Mesenchymal stem cell (in vitro differentiated cells and primary cell): ENCODE measurements around the gene IDS.
A peak's percentile ranks its signal among the peaks of the same experiment; 100 is the strongest.
"Not testable (repeated sequence)": the region's sequence is repeated elsewhere in the genome, so short reads cannot be mapped to it uniquely, and the experiment has no call there.

Source experiments
- DNase-seq: peaks from one replicate; pipeline ENCODE4 v3.0.0-alpha.2; 2013
- H2AFZ ChIP-seq: one replicate; pipeline ENCODE4 v1.6.1; 2013; ENCODE audit warnings: low read depth, mild to moderate bottlenecking, control low read depth, inconsistent platforms, low read length, moderate library complexity
- H2AK5ac ChIP-seq: 2 replicates; pipeline ENCODE4 v1.6.1; 2013; ENCODE audit warnings: low read length, moderate library complexity, mild to moderate bottlenecking, inconsistent platforms; ENCODE audit not compliant: severe bottlenecking
- H2BK120ac ChIP-seq: one replicate; pipeline ENCODE4 v1.6.1; 2013; ENCODE audit warnings: low read depth, mild to moderate bottlenecking, inconsistent platforms, low read length, moderate library complexity
- H2BK12ac ChIP-seq, 2 experiments: one replicate each; pipeline ENCODE4 v1.6.1; 2013; ENCODE audit warnings: inconsistent platforms in 2 of 2, low read length in 2 of 2, mild to moderate bottlenecking in 2 of 2, moderate library complexity in 2 of 2, control low read depth in 1 of 2
- H2BK15ac ChIP-seq: one replicate; pipeline ENCODE4 v1.6.1; 2013; ENCODE audit warnings: mild to moderate bottlenecking, low read depth, inconsistent platforms; ENCODE audit not compliant: poor library complexity, severe bottlenecking
- H2BK5ac ChIP-seq: 2 replicates; pipeline ENCODE4 v1.6.1; 2013; ENCODE audit warnings: low read depth, mild to moderate bottlenecking, low read length, control low read depth, inconsistent platforms; ENCODE audit not compliant: poor library complexity, severe bottlenecking
- H3K14ac ChIP-seq, 2 experiments: one replicate each; pipeline ENCODE4 v1.6.1; 2013; ENCODE audit warnings: inconsistent platforms in 2 of 2, low read length in 2 of 2, control low read depth in 1 of 2, mild to moderate bottlenecking in 1 of 2, moderate library complexity in 1 of 2
- H3K18ac ChIP-seq, 2 experiments: one replicate each; pipeline ENCODE4 v1.6.1; 2013; ENCODE audit warnings: inconsistent platforms in 2 of 2, low read length in 2 of 2, control low read depth in 1 of 2, low read depth in 1 of 2, mild to moderate bottlenecking in 1 of 2
- H3K23ac ChIP-seq, 2 experiments: one replicate each; pipeline ENCODE4 v1.6.1; 2013; ENCODE audit warnings: inconsistent platforms in 2 of 2, low read length in 2 of 2, mild to moderate bottlenecking in 2 of 2, moderate library complexity in 2 of 2, control low read depth in 1 of 2
- H3K27ac ChIP-seq: 2 replicates; pipeline ENCODE4 v1.5.1; 2013; ENCODE audit warnings: mild to moderate bottlenecking, moderate library complexity, low read length, control low read depth, inconsistent platforms; ENCODE audit not compliant: poor library complexity, severe bottlenecking
- H3K27me3 ChIP-seq, 2 experiments: 2 replicates each; pipeline versions ENCODE4 v1.6.1 to v1.7.0; 2013; ENCODE audit warnings: low read length in 2 of 2, mild to moderate bottlenecking in 2 of 2, moderate library complexity in 2 of 2, control low read depth in 1 of 2, inconsistent platforms in 1 of 2; ENCODE audit not compliant: control insufficient read depth in 1 of 2, insufficient read depth in 1 of 2
- H3K36me3 ChIP-seq, 2 experiments: 2 replicates each; pipeline versions ENCODE4 v1.6.1 to v1.7.0; 2013; ENCODE audit warnings: low read length in 2 of 2, control low read depth in 1 of 2, inconsistent platforms in 1 of 2, low read depth in 1 of 2, mild to moderate bottlenecking in 1 of 2; ENCODE audit not compliant: insufficient read depth in 2 of 2, control insufficient read depth in 1 of 2
- H3K4ac ChIP-seq, 2 experiments: one replicate each; pipeline ENCODE4 v1.6.1; 2013; ENCODE audit warnings: inconsistent platforms in 2 of 2, low read length in 2 of 2, mild to moderate bottlenecking in 2 of 2, moderate library complexity in 2 of 2, control low read depth in 1 of 2, low read depth in 1 of 2
- H3K4me1 ChIP-seq: 2 replicates; pipeline ENCODE4 v1.6.1; 2013; ENCODE audit warnings: low read depth, low read length, control low read depth; ENCODE audit not compliant: control insufficient read depth, insufficient read depth
- H3K4me2 ChIP-seq: 2 replicates; pipeline ENCODE4 v1.6.1; 2013; ENCODE audit warnings: low read length, mild to moderate bottlenecking, inconsistent platforms; ENCODE audit not compliant: poor library complexity, severe bottlenecking
- H3K4me3 ChIP-seq, 2 experiments: 2 replicates each; pipeline versions ENCODE4 v1.5.1 to v1.7.0; 2013; ENCODE audit warnings: low read length in 2 of 2, mild to moderate bottlenecking in 2 of 2, control low read depth in 1 of 2, low read depth in 1 of 2; ENCODE audit not compliant: insufficient read depth in 1 of 2
- H3K79me1 ChIP-seq: replicated peaks from 2 replicates; pipeline ENCODE4 v1.6.1; 2013; ENCODE audit warnings: mild to moderate bottlenecking, control low read depth, low read length, inconsistent platforms; ENCODE audit not compliant: poor library complexity, severe bottlenecking
- H3K9ac ChIP-seq: 2 replicates; pipeline ENCODE4 v1.7.0; 2013; ENCODE audit warnings: mild to moderate bottlenecking, low read length, moderate library complexity
- H3K9me3 ChIP-seq: 2 replicates; pipeline ENCODE4 v1.7.0; 2013; ENCODE audit warnings: mild to moderate bottlenecking, low read length; ENCODE audit not compliant: control insufficient read depth
- H4K8ac ChIP-seq: one replicate; pipeline ENCODE4 v1.6.1; 2013; ENCODE audit warnings: inconsistent platforms, mild to moderate bottlenecking, low read length, moderate library complexity
- H4K91ac ChIP-seq: one replicate; pipeline ENCODE4 v1.6.1; 2013; ENCODE audit warnings: mild to moderate bottlenecking, low read length, inconsistent platforms
- WGBS: methylation state at CpG from one replicate; pipeline ENCODE4 v1.1.7; 2013; ENCODE audit warnings: mixed read lengths; 5-methylcytosine and 5-hydroxymethylcytosine counted together

Gene IDS

GRCh38 chrX:149545545-149546543 lies 40.7 kb upstream of the IDS start:
- H3K23ac ChIP-seq, H3K4me1 ChIP-seq, H2BK5ac ChIP-seq, H3K27ac ChIP-seq, H3K9ac ChIP-seq, H3K14ac ChIP-seq, H2AK5ac ChIP-seq, H3K27me3 ChIP-seq, H2BK12ac ChIP-seq, H3K79me1 ChIP-seq, H3K4me2 ChIP-seq, H3K4ac ChIP-seq, H2BK15ac ChIP-seq, H2AFZ ChIP-seq, H4K91ac ChIP-seq, H3K18ac ChIP-seq, H4K8ac ChIP-seq, H3K36me3 ChIP-seq, H3K4me3 ChIP-seq, H3K9me3 ChIP-seq, H2BK120ac ChIP-seq: not testable (repeated sequence)
- peak; percentile 41 for DNase-seq
- no CpG with 5 or more reads among the region's 29 CpGs for WGBS

GRCh38 chrX:149541521-149542047 lies 36.5 kb upstream of the IDS start:
- H2AFZ ChIP-seq: no peak overlapping the region
- H3K4me3 ChIP-seq: peak overlapping the region; percentile 82 to 88
- H3K36me3 ChIP-seq: peaks cover 0 to 7% of the 10 kb centered on the region in 2 experiments
- no peak overlapping the region for H3K4ac ChIP-seq
- DNase-seq: no peak
- H3K4me2 ChIP-seq: peak overlapping the region; percentile 85
- no peak overlapping the region for H2BK120ac ChIP-seq
- H2BK15ac ChIP-seq: no peak overlapping the region
- H3K4me1 ChIP-seq: peaks cover 7% of the 10 kb centered on the region
- no peak overlapping the region for H2AK5ac ChIP-seq
- WGBS: 11% methylated on average over 13 of the region's 13 CpGs
- no peak overlapping the region for H2BK5ac ChIP-seq
- no peaks in the 10 kb centered on the region for H3K79me1 ChIP-seq
- H3K9ac ChIP-seq: peak overlapping the region; percentile 89
- H3K18ac ChIP-seq: no peak overlapping the region
- no peaks in the 10 kb centered on the region for H3K27me3 ChIP-seq
- no peak overlapping the region for H3K23ac ChIP-seq
- no peak overlapping the region for H2BK12ac ChIP-seq
- H4K8ac ChIP-seq: no peak overlapping the region
- H3K14ac ChIP-seq: no peak overlapping the region
- H4K91ac ChIP-seq: no peak overlapping the region
- no peak overlapping the region for H3K27ac ChIP-seq
- no peaks in the 10 kb centered on the region for H3K9me3 ChIP-seq

GRCh38 chrX:149540621-149541520 lies 35.8 kb upstream of the IDS start, which contains the start of gene EOLA1:
Gene EOLA1 (plus strand): TSS chrX:149541012. CDS start chrX:149545631, 4,619 bp downstream.
- H2BK5ac ChIP-seq: no peak within 1 kb of the TSS
- H3K4me1 ChIP-seq: peaks cover 7% of the 10 kb centered on the region
- no peak within 1 kb of the TSS for H2BK15ac ChIP-seq
- H2AFZ ChIP-seq: no peak within 1 kb of the TSS
- H2AK5ac ChIP-seq: no peak within 1 kb of the TSS
- H4K91ac ChIP-seq: peak within 1 kb of the TSS; percentile 75
- peak within 1 kb of the TSS; percentile 84 for H4K8ac ChIP-seq
- H2BK12ac ChIP-seq: no peak within 1 kb of the TSS
- no peak within 1 kb of the TSS for H3K23ac ChIP-seq
- H3K9me3 ChIP-seq: no peaks in the 10 kb centered on the region
- peak within 1 kb of the TSS; percentile 85 for H3K4me2 ChIP-seq
- H3K79me1 ChIP-seq: no peaks in the 10 kb centered on the region
- DNase-seq: peak; percentile 95
- peak within 1 kb of the TSS; percentile 62 to 80 for H3K18ac ChIP-seq
- under 1% methylated on average over 60 of the region's 71 CpGs for WGBS
- peak within 1 kb of the TSS in 1 of 2 experiments; percentile 8 for H3K14ac ChIP-seq
- H3K4me3 ChIP-seq: peak within 1 kb of the TSS; percentile 82 to 88
- peak within 1 kb of the TSS in 1 of 2 experiments; percentile 24 for H3K4ac ChIP-seq
- H3K9ac ChIP-seq: peak within 1 kb of the TSS; percentile 89
- H3K27ac ChIP-seq: peak within 1 kb of the TSS; percentile 96
- H2BK120ac ChIP-seq: no peak within 1 kb of the TSS
- no peaks in the 10 kb centered on the region for H3K27me3 ChIP-seq
- peaks cover 2 to 8% of the 10 kb centered on the region in 2 experiments for H3K36me3 ChIP-seq
